Measurements from ENCODE around the gene PPP1R2. TPM values are rescaled to one million over a fixed set of nuclear protein-coding genes. Genes with fewer than 3 reads are reported as not detected.

Gene PPP1R2
- total and polyA plus RNA-seq, 2 of the 13 experiments (the other 11 are each of a cell fraction or from before 2014, with no cell fraction given) = 36.5 to 86.5 TPM

GRCh38 chr3:195540511-195540910, 2.6 kb downstream of the PPP1R2 start:
- BruUV-seq (replicated peaks) = no TSS peak
- H3K9me3 ChIP-seq (ENCODE audit: low read length) = no peaks in the 10 kb centered on the region
- H3K4me2 ChIP-seq (ENCODE audit: low read depth, low read length) = peak overlapping the region; percentile 84
- H3K36me3 ChIP-seq (replicated peaks in 1 of 2; ENCODE audit: control insufficient read depth in 1 of 2, insufficient read depth in 2 of 2, low read length in 2 of 2) = no peaks in the 10 kb centered on the region; a peak in 1 of 5 replicates
- CTCF ChIA-PET (ENCODE audit: low intra/inter-chr PET ratio, low total read pairs) = no interaction called here
- TF ChIP-seq NAIF1 (CRISPR knock-in tag; IDR thresholded peaks at IDR 0.05; ENCODE audit: borderline replicate concordance) (no peak), SP1 (IDR thresholded peaks at IDR 0.05) (no peak), SP1 (CRISPR knock-in tag; IDR thresholded peaks at IDR 0.05) (no peak), KDM5A (IDR thresholded peaks at IDR 0.05; ENCODE audit: borderline replicate concordance, low read length) (no peak), ZNF10 (CRISPR knock-in tag; IDR thresholded peaks at IDR 0.05; ENCODE audit: borderline replicate concordance, low read depth) (no peak), ARHGAP35 (CRISPR knock-in tag; IDR thresholded peaks at IDR 0.05; ENCODE audit: borderline replicate concordance) (no peak), ETV6 (CRISPR knock-in tag; conservative IDR thresholded peaks at IDR 0.05) (no peak), HIVEP1 (CRISPR knock-in tag; IDR thresholded peaks at IDR 0.05) (no peak), ZNF800 (CRISPR knock-in tag; IDR thresholded peaks at IDR 0.05) (no peak), ZNF616 (CRISPR knock-in tag; IDR thresholded peaks at IDR 0.05; ENCODE audit: low read depth) (no peak)
- ATAC-seq (no peak), DNase-seq (ENCODE audit: low spot score) (no peak), FAIRE-seq (no peak)
- in situ Hi-C loops (cut with HindIII; ENCODE audit: extremely low pct_ligation_motif_present, low pct_unique_long_range_greater_than_20kb) = no loop called here
- peaks cover 71% of the 10 kb centered on the region for H3K79me2 ChIP-seq (ENCODE audit: insufficient read depth, low read length)
- peak overlapping the region; percentile 29 for H3K27ac ChIP-seq (ENCODE audit: extremely low read length, insufficient read depth, low read length)
- POLR2A ChIA-PET = interaction anchor here (3.1 kb wide), 1 partner anchor 270 kb away, joined by 22 read pairs; the partner anchor contains the start of gene XXYLT1
- H3K4me3 ChIP-seq (replicated peaks in 1 of 3; ENCODE audit: insufficient read depth in 1 of 3, low read depth in 2 of 3, low read length in 3 of 3) = peak overlapping the region; percentile 78 to 91 (median 87); a peak in 5 of 6 replicates
- H2AFZ ChIP-seq (ENCODE audit: low read length) = no peak overlapping the region
- intact Hi-C loops (cut with micrococcal nuclease; ENCODE audit: unreplicated experiment) = loop anchor here (5.0 to 10.0 kb wide), 2 partner anchors 268 to 1416 kb away; partner anchors contain the start of gene XXYLT1
- H3K4me1 ChIP-seq (ENCODE audit: insufficient read depth, low read length) = peaks cover 54% of the 10 kb centered on the region
- 49% methylated on average over 6 of the region's 6 CpGs for WGBS (ENCODE audit: low lambda C conversion rate)
- H3K27me3 ChIP-seq (ENCODE audit: control insufficient read depth in 1 of 2, insufficient read depth in 2 of 2, low read length in 2 of 2) = no peaks in the 10 kb centered on the region; a peak in 1 of 5 replicates
- peak overlapping the region; percentile 90; the same call in 1 of the 2 replicates for H3K9ac ChIP-seq (ENCODE audit: insufficient read depth, low read depth, low read length)
- peaks cover 34% of the 10 kb centered on the region for H4K20me1 ChIP-seq (ENCODE audit: insufficient read depth, low read length)
